OCI-LY7 (cell line): ENCODE measurements around the gene AAK1.

ENCODE experiments used
- EZH2phosphoT487 ChIP-seq: fragments of 200-600 bp; sonication (generic); IDR thresholded peaks from 2 replicates; pipeline ENCODE4 v1.6.1; 2018; ENCODE audit warnings: low read depth, borderline replicate concordance, mild to moderate bottlenecking, mixed run types, antibody characterized with exemption, low read length, moderate library complexity, mixed read lengths
- TF ChIP-seq, protein P1 (sequence below): fragments of 200-600 bp; sonication (generic); conservative IDR thresholded peaks from 2 replicates; pipeline ENCODE4 v1.5.1; 2014; ENCODE audit warnings: mild to moderate bottlenecking, antibody characterized with exemption, low read length, moderate library complexity, mixed read lengths

DNA sequence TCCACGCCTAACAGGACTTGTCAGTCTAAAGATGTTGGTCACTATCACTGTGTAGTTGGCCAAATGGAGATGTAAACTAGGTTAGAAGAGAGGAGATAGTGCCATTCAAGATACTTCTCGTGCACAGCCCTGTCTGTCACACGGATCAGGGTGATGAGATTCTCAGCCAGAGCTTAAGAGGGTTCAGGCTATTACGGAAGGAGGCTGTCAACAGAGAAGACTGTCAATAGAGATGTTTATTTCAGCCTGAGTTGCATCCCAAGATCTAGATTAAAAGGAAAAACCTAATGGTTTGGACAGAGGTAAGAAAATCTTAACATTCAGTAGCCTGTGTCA is 83.4 kb downstream of the AAK1 start:
- TF ChIP-seq, protein P1, sequence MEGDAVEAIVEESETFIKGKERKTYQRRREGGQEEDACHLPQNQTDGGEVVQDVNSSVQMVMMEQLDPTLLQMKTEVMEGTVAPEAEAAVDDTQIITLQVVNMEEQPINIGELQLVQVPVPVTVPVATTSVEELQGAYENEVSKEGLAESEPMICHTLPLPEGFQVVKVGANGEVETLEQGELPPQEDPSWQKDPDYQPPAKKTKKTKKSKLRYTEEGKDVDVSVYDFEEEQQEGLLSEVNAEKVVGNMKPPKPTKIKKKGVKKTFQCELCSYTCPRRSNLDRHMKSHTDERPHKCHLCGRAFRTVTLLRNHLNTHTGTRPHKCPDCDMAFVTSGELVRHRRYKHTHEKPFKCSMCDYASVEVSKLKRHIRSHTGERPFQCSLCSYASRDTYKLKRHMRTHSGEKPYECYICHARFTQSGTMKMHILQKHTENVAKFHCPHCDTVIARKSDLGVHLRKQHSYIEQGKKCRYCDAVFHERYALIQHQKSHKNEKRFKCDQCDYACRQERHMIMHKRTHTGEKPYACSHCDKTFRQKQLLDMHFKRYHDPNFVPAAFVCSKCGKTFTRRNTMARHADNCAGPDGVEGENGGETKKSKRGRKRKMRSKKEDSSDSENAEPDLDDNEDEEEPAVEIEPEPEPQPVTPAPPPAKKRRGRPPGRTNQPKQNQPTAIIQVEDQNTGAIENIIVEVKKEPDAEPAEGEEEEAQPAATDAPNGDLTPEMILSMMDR: no peak
- no peak for TF ChIP-seq EZH2phosphoT487
